ENCODE data around the gene RTN4. TPM values are rescaled to one million over a fixed set of nuclear protein-coding genes. Genes with fewer than 3 reads are reported as not detected.

RTN4 gene
- total RNA-seq, 4 donors from 2014 or later: 234 to 395 (median 319) TPM

- Histone ChIP-seq H3K4me3 (no peak overlapping the region), H3K4me1 (peaks cover 66% of the 10 kb centered on the region), H3K9me3 (no peaks in the 10 kb centered on the region), H3K27ac (no peak overlapping the region), H3K36me3 (no peaks in the 10 kb centered on the region), H3K27me3 (no peaks in the 10 kb centered on the region)
- TF ChIP-seq POLR2AphosphoS5 (IDR thresholded peaks at IDR 0.05): no peak
- TF ChIP-seq EP300 (IDR thresholded peaks at IDR 0.05): no peak
- TF ChIP-seq POLR2A (IDR thresholded peaks at IDR 0.05): no peak
- no peak for TF ChIP-seq CTCF (IDR thresholded peaks at IDR 0.05)
- 59% methylated on average over 2 of the region's 2 CpGs for WGBS
- no peak for DNase-seq (ENCODE audit: low spot score in 2 of 2)
Observed at GRCh38 chr2:55025082-55025481, 25.2 kb downstream of the RTN4 start.

- no peaks in the 10 kb centered on the region for H3K9me3 ChIP-seq
- H3K4me1 ChIP-seq: peaks cover 49% of the 10 kb centered on the region
- WGBS: 81% methylated on average over 3 of the region's 3 CpGs
- H3K4me3 ChIP-seq: no peak overlapping the region
- no peak overlapping the region for H3K27ac ChIP-seq
- H3K27me3 ChIP-seq: no peaks in the 10 kb centered on the region
- TF ChIP-seq POLR2AphosphoS5 (IDR thresholded peaks at IDR 0.05): no peak
- TF ChIP-seq CTCF (IDR thresholded peaks at IDR 0.05): no peak
- TF ChIP-seq POLR2A (IDR thresholded peaks at IDR 0.05): no peak
- TF ChIP-seq EP300 (IDR thresholded peaks at IDR 0.05): no peak
- H3K36me3 ChIP-seq: no peaks in the 10 kb centered on the region
- no peak for DNase-seq (ENCODE audit: low spot score in 2 of 2)
Observed at GRCh38 chr2:55022476-55022875, 27.8 kb downstream of the RTN4 start.

- 81% methylated on average over 5 of the region's 5 CpGs for WGBS
- H3K4me1 ChIP-seq: peaks cover 29% of the 10 kb centered on the region
- no peak for TF ChIP-seq EP300 (IDR thresholded peaks at IDR 0.05)
- no peak for TF ChIP-seq POLR2A (IDR thresholded peaks at IDR 0.05)
- TF ChIP-seq CTCF (IDR thresholded peaks at IDR 0.05): no peak
- TF ChIP-seq POLR2AphosphoS5 (IDR thresholded peaks at IDR 0.05): no peak
- no peaks in the 10 kb centered on the region for H3K9me3 ChIP-seq
- no peak overlapping the region for H3K4me3 ChIP-seq
- H3K27ac ChIP-seq: no peak overlapping the region
- no peaks in the 10 kb centered on the region for H3K27me3 ChIP-seq
- no peaks in the 10 kb centered on the region for H3K36me3 ChIP-seq
- DNase-seq (ENCODE audit: low spot score in 2 of 2): no peak
Observed at GRCh38 chr2:55019526-55020258, 30.6 kb downstream of the RTN4 start.

GRCh38 chr2:55018619-55019018 is 31.6 kb downstream of the RTN4 start:
- peaks cover 29% of the 10 kb centered on the region for H3K4me1 ChIP-seq
- DNase-seq (ENCODE audit: low spot score in 2 of 2): no peak
- no peaks in the 10 kb centered on the region for H3K9me3 ChIP-seq
- H3K4me3 ChIP-seq: no peak overlapping the region
- TF ChIP-seq CTCF (IDR thresholded peaks at IDR 0.05): no peak
- TF ChIP-seq POLR2A (IDR thresholded peaks at IDR 0.05): no peak
- TF ChIP-seq POLR2AphosphoS5 (IDR thresholded peaks at IDR 0.05): no peak
- no peak for TF ChIP-seq EP300 (IDR thresholded peaks at IDR 0.05)
- H3K27ac ChIP-seq: no peak overlapping the region
- WGBS: 79% methylated on average over 1 of the region's 1 CpG
- H3K36me3 ChIP-seq: no peaks in the 10 kb centered on the region
- H3K27me3 ChIP-seq: no peaks in the 10 kb centered on the region

GRCh38 chr2:55017880-55018279 is 32.4 kb downstream of the RTN4 start:
- DNase-seq (ENCODE audit: low spot score in 2 of 2): no peak
- no peak overlapping the region for H3K27ac ChIP-seq

More at GRCh38 chr2:55017880-55018279, 32.4 kb downstream of the RTN4 start:
- TF ChIP-seq EP300 (IDR thresholded peaks at IDR 0.05) (no peak), CTCF (IDR thresholded peaks at IDR 0.05) (no peak), POLR2A (IDR thresholded peaks at IDR 0.05) (no peak), POLR2AphosphoS5 (IDR thresholded peaks at IDR 0.05) (no peak)
- H3K9me3 ChIP-seq: no peaks in the 10 kb centered on the region
- peaks cover 32% of the 10 kb centered on the region for H3K4me1 ChIP-seq
- H3K4me3 ChIP-seq: no peak overlapping the region
- WGBS: 75% methylated on average over 3 of the region's 3 CpGs
- no peaks in the 10 kb centered on the region for H3K36me3 ChIP-seq
- H3K27me3 ChIP-seq: no peaks in the 10 kb centered on the region
